Measurements from ENCODE around the gene PDE9A. TPM values are rescaled to one million over a fixed set of nuclear protein-coding genes. Genes with fewer than 3 reads are reported as not detected.

Gene PDE9A
- total and polyA plus RNA-seq, 2 experiments from 2014 or later, result 26.5 to 31.1 TPM

GRCh38 chr21:42819861-42820615 lies 166.6 kb downstream of the PDE9A start (continued):
- TF ChIP-seq, protein P1, sequence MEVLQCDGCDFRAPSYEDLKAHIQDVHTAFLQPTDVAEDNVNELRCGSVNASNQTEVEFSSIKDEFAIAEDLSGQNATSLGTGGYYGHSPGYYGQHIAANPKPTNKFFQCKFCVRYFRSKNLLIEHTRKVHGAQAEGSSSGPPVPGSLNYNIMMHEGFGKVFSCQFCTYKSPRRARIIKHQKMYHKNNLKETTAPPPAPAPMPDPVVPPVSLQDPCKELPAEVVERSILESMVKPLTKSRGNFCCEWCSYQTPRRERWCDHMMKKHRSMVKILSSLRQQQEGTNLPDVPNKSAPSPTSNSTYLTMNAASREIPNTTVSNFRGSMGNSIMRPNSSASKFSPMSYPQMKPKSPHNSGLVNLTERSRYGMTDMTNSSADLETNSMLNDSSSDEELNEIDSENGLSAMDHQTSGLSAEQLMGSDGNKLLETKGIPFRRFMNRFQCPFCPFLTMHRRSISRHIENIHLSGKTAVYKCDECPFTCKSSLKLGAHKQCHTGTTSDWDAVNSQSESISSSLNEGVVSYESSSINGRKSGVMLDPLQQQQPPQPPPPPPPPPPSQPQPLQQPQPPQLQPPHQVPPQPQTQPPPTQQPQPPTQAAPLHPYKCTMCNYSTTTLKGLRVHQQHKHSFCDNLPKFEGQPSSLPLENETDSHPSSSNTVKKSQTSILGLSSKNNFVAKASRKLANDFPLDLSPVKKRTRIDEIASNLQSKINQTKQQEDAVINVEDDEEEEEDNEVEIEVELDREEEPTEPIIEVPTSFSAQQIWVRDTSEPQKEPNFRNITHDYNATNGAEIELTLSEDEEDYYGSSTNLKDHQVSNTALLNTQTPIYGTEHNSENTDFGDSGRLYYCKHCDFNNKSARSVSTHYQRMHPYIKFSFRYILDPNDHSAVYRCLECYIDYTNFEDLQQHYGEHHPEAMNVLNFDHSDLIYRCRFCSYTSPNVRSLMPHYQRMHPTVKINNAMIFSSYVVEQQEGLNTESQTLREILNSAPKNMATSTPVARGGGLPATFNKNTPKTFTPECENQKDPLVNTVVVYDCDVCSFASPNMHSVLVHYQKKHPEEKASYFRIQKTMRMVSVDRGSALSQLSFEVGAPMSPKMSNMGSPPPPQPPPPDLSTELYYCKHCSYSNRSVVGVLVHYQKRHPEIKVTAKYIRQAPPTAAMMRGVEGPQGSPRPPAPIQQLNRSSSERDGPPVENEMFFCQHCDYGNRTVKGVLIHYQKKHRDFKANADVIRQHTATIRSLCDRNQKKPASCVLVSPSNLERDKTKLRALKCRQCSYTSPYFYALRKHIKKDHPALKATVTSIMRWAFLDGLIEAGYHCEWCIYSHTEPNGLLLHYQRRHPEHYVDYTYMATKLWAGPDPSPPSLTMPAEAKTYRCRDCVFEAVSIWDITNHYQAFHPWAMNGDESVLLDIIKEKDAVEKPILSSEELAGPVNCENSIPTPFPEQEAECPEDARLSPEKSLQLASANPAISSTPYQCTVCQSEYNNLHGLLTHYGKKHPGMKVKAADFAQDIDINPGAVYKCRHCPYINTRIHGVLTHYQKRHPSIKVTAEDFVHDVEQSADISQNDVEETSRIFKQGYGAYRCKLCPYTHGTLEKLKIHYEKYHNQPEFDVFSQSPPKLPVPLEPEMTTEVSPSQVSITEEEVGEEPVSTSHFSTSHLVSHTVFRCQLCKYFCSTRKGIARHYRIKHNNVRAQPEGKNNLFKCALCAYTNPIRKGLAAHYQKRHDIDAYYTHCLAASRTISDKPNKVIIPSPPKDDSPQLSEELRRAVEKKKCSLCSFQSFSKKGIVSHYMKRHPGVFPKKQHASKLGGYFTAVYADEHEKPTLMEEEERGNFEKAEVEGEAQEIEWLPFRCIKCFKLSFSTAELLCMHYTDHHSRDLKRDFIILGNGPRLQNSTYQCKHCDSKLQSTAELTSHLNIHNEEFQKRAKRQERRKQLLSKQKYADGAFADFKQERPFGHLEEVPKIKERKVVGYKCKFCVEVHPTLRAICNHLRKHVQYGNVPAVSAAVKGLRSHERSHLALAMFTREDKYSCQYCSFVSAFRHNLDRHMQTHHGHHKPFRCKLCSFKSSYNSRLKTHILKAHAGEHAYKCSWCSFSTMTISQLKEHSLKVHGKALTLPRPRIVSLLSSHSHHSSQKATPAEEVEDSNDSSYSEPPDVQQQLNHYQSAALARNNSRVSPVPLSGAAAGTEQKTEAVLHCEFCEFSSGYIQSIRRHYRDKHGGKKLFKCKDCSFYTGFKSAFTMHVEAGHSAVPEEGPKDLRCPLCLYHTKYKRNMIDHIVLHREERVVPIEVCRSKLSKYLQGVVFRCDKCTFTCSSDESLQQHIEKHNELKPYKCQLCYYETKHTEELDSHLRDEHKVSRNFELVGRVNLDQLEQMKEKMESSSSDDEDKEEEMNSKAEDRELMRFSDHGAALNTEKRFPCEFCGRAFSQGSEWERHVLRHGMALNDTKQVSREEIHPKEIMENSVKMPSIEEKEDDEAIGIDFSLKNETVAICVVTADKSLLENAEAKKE (CRISPR knock-in tag; IDR thresholded peaks at IDR 0.05), result no peak
- TF ChIP-seq NANOG (IDR thresholded peaks at IDR 0.05; ENCODE audit: borderline replicate concordance), result no peak
- TF ChIP-seq, protein P2, sequence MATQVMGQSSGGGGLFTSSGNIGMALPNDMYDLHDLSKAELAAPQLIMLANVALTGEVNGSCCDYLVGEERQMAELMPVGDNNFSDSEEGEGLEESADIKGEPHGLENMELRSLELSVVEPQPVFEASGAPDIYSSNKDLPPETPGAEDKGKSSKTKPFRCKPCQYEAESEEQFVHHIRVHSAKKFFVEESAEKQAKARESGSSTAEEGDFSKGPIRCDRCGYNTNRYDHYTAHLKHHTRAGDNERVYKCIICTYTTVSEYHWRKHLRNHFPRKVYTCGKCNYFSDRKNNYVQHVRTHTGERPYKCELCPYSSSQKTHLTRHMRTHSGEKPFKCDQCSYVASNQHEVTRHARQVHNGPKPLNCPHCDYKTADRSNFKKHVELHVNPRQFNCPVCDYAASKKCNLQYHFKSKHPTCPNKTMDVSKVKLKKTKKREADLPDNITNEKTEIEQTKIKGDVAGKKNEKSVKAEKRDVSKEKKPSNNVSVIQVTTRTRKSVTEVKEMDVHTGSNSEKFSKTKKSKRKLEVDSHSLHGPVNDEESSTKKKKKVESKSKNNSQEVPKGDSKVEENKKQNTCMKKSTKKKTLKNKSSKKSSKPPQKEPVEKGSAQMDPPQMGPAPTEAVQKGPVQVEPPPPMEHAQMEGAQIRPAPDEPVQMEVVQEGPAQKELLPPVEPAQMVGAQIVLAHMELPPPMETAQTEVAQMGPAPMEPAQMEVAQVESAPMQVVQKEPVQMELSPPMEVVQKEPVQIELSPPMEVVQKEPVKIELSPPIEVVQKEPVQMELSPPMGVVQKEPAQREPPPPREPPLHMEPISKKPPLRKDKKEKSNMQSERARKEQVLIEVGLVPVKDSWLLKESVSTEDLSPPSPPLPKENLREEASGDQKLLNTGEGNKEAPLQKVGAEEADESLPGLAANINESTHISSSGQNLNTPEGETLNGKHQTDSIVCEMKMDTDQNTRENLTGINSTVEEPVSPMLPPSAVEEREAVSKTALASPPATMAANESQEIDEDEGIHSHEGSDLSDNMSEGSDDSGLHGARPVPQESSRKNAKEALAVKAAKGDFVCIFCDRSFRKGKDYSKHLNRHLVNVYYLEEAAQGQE (IDR thresholded peaks at IDR 0.05; ENCODE audit: unreplicated experiment), result no peak
- TF ChIP-seq CTCF (conservative IDR thresholded peaks at IDR 0.05; ENCODE audit: low read depth in 2 of 2), result no peak
